Endothelial cell of umbilical vein (primary cell): ENCODE data around the gene KIF25. TPM values are rescaled to one million over a fixed set of nuclear protein-coding genes. Genes with fewer than 3 reads are reported as not detected.

Experiments used
- BruUV-seq: library from RNA; stranded (reverse); fragments of 400-500 nt; replicated peaks from 2 replicates; lab custom pipeline; 2021; lab: Mats Ljungman, UMichigan
- CTCF ChIA-PET: fragments of 300-600, 350-600 bp; sonication (Branson Sonifier 250); formaldehyde crosslinking; loops from one replicate; lab custom pipeline; 2021; ENCODE audit warnings: antibody characterized with exemption, inconsistent platforms; lab: Charles Lee
- POLR2A ChIA-PET: fragments of 300-600, 350-600 bp; sonication (Branson Sonifier 250); formaldehyde crosslinking; loops from one replicate; lab custom pipeline; 2021; ENCODE audit warnings: antibody characterized with exemption, inconsistent platforms; lab: Charles Lee
- DNase-seq: peaks from one replicate; pipeline ENCODE4 v3.0.0-alpha.2; 2011; ENCODE audit warnings: low read depth, low spot score
- FAIRE-seq: peaks from 2 replicates; lab custom pipeline; 2011; peaks lifted over from hg19 to GRCh38; lab: Jason Lieb, UNC
- H2AFZ ChIP-seq: 2 replicates; pipeline ENCODE4 v1.6.0; 2012; ENCODE audit warnings: low read depth, low read length, control low read depth, inconsistent platforms
- H3K27ac ChIP-seq: 2 replicates; pipeline ENCODE4 v1.5.1; 2011; ENCODE audit warnings: low read depth, mild to moderate bottlenecking, control low read depth, low read length, moderate library complexity; ENCODE audit not compliant: insufficient read depth
- H3K27me3 ChIP-seq, 2 experiments: 2 replicates each; pipeline versions ENCODE4 v1.6.0 to v1.6.1; 2011; ENCODE audit warnings: low read length in 2 of 2, mixed read lengths in 1 of 2; ENCODE audit not compliant: control insufficient read depth in 2 of 2, insufficient read depth in 2 of 2
- H3K36me3 ChIP-seq, 2 experiments: 2 replicates in 1 of 2; 3 replicates in 1 of 2; pipeline ENCODE4 v1.5.1; 2011; ENCODE audit warnings: low read length in 2 of 2, mild to moderate bottlenecking in 1 of 2, moderate library complexity in 1 of 2; ENCODE audit not compliant: control insufficient read depth in 2 of 2, insufficient read depth in 2 of 2; ENCODE audit errors: extremely low read depth in 1 of 2
- H3K4me1 ChIP-seq: 3 replicates; pipeline ENCODE4 v1.5.1; 2011; ENCODE audit warnings: mild to moderate bottlenecking, low read length; ENCODE audit not compliant: control insufficient read depth, insufficient read depth; ENCODE audit errors: extremely low read depth
- H3K4me2 ChIP-seq: 2 replicates; pipeline ENCODE4 v1.6.1; 2011; ENCODE audit warnings: low read length, control low read depth, mixed read lengths; ENCODE audit not compliant: insufficient read depth
- H3K4me3 ChIP-seq, 3 experiments: fragments of 200-600 bp in 1 of 3; sonication (generic), shearing (Covaris generic) in 1 of 3; replicated peaks in 1 of 3; 2 replicates each; pipeline ENCODE4 v1.5.1; 2011 to 2016; ENCODE audit warnings: control low read depth in 3 of 3, low read length in 3 of 3, mild to moderate bottlenecking in 2 of 3, inconsistent platforms in 1 of 3, low read depth in 1 of 3, moderate library complexity in 1 of 3; ENCODE audit not compliant: insufficient read depth in 1 of 3
- H3K79me2 ChIP-seq: 2 replicates; pipeline ENCODE4 v1.6.0; 2012; ENCODE audit warnings: low read length, inconsistent platforms; ENCODE audit not compliant: control insufficient read depth, insufficient read depth
- H3K9ac ChIP-seq: replicated peaks from 2 replicates; pipeline ENCODE3; 2011; ENCODE audit warnings: low read length, control low read depth; ENCODE audit not compliant: insufficient read depth; ENCODE audit errors: extremely low read depth
- H3K9me1 ChIP-seq: replicated peaks from 3 replicates; pipeline ENCODE4 v1.6.0; 2011; ENCODE audit warnings: mild to moderate bottlenecking, low read length; ENCODE audit not compliant: control insufficient read depth, insufficient read depth; ENCODE audit errors: extremely low read depth
- H3K9me3 ChIP-seq: replicated peaks from 2 replicates; pipeline ENCODE4 v1.5.1; 2012; ENCODE audit warnings: low read length, inconsistent platforms; ENCODE audit not compliant: control insufficient read depth, insufficient read depth
- H4K20me1 ChIP-seq: replicated peaks from 2 replicates; pipeline ENCODE3; 2011; ENCODE audit warnings: mild to moderate bottlenecking, low read length; ENCODE audit not compliant: control insufficient read depth, insufficient read depth; ENCODE audit errors: extremely low read depth
- CTCF ChIP-seq, 2 donors: IDR thresholded peaks; 1 replicate in 1 of 2; 2 replicates in 1 of 2; pipeline ENCODE4 v1.5.1; 2011; ENCODE audit warnings: low read length in 2 of 2, mild to moderate bottlenecking in 2 of 2, moderate library complexity in 2 of 2, control low read depth in 1 of 2, inconsistent platforms in 1 of 2, low read depth in 1 of 2; ENCODE audit not compliant: insufficient read depth in 1 of 2; ENCODE audit errors: extremely low read depth in 1 of 2
- EZH2 ChIP-seq: IDR thresholded peaks from 2 replicates; pipeline ENCODE4 v1.6.1; 2012; ENCODE audit warnings: borderline replicate concordance, low read depth, mild to moderate bottlenecking, moderate library complexity, low read length, inconsistent platforms; ENCODE audit not compliant: severe bottlenecking
- FOS ChIP-seq: IDR thresholded peaks from 2 replicates; pipeline ENCODE4 v1.6.1; 2011; ENCODE audit warnings: mild to moderate bottlenecking, low read length, moderate library complexity, borderline replicate concordance; ENCODE audit not compliant: insufficient read depth
- GATA2 ChIP-seq: IDR thresholded peaks from 2 replicates; pipeline ENCODE4 v1.7.0; 2011; ENCODE audit warnings: low read depth, mild to moderate bottlenecking, moderate library complexity, mixed read lengths, low read length; ENCODE audit not compliant: insufficient read length, insufficient read depth
- JUN ChIP-seq: IDR thresholded peaks from 2 replicates; pipeline ENCODE4 v1.6.1; 2011; ENCODE audit warnings: borderline replicate concordance, low read depth; ENCODE audit not compliant: insufficient read length, insufficient read depth
- MAX ChIP-seq: IDR thresholded peaks from 2 replicates; pipeline ENCODE4 v1.6.1; 2011; ENCODE audit not compliant: insufficient read depth, insufficient read length
- MYC ChIP-seq: IDR thresholded peaks from one replicate; pipeline ENCODE4 v1.6.1; 2011; ENCODE audit warnings: mild to moderate bottlenecking, low read depth, low read length
- POLR2A ChIP-seq: IDR thresholded peaks from 2 replicates; pipeline ENCODE4 v1.6.1; 2012; ENCODE audit warnings: low read depth, mild to moderate bottlenecking, control low read depth, low read length
- POLR2AphosphoS5 ChIP-seq: IDR thresholded peaks from 2 replicates; pipeline ENCODE4 v1.6.1; 2012; ENCODE audit warnings: low read depth, mild to moderate bottlenecking, control low read depth, low read length, moderate library complexity; ENCODE audit not compliant: insufficient read depth
- dilution Hi-C: fragments of 300-500 bp; cut with MboI; formaldehyde crosslinking; loops from one replicate; pipeline ENCODE4 v1.15.0; 2019; ENCODE audit warnings: low sequenced_read_pairs; ENCODE audit not compliant: extremely low pct_ligation_motif_present
- intact Hi-C: fragments of 100-400 bp; cut with micrococcal nuclease; formaldehyde crosslinking; loops from one replicate; pipeline ENCODE4 v1.10.0; 2022
- polyA plus RNA-seq, 4 experiments: library from polyadenylated mRNA; depleted of rRNA in 3 of 4; stranded (reverse) in 3 of 4; unstranded in 1 of 4; fragments of >200 nt; gene quantifications; 2 replicates each; pipeline versions ENCODE4 v1.2.1 to v1.2.3, GENCODE V29; 2011 to 2012; ENCODE audit warnings: missing spikeins in 1 of 4
- total RNA-seq: library from RNA; stranded (reverse); gene quantifications from 2 replicates; pipeline ENCODE4 v1.2.3, GENCODE V29; 2021

Gene KIF25
- total and polyA plus RNA-seq, 2 donors (not counting 3 experiments of a cell fraction or from before 2014, with no cell fraction given) = not detected

- Histone ChIP-seq H3K79me2 (no peaks in the 10 kb centered on the region), H4K20me1 (no peaks in the 10 kb centered on the region), H2AFZ (no peak overlapping the region), H3K27me3 (no peaks in the 10 kb centered on the region), H3K4me2 (no peak overlapping the region), H3K9me3 (no peaks in the 10 kb centered on the region), H3K9ac (no peak overlapping the region), H3K27ac (no peak overlapping the region), H3K4me1 (no peaks in the 10 kb centered on the region), H3K9me1 (no peaks in the 10 kb centered on the region), H3K36me3 (no peaks in the 10 kb centered on the region), H3K4me3 (no peak overlapping the region)
- ChIA-PET POLR2A (no interaction called here), CTCF (no interaction called here)
- dilution Hi-C loops (no loop called here), intact Hi-C loops (no loop called here)
- TF ChIP-seq MAX (no peak), FOS (no peak), POLR2AphosphoS5 (no peak), EZH2 (no peak), GATA2 (no peak), CTCF (IDR thresholded peaks at IDR 0.05; ENCODE audit: extremely low read depth in 1 of 2, insufficient read depth in 1 of 2, low read depth in 1 of 2, low read length in 2 of 2) (no peak), JUN (no peak), MYC (no peak), POLR2A (no peak)
- DNase-seq (no peak), FAIRE-seq (no peak)
- no TSS peak for BruUV-seq
Observed at GRCh38 chr6:168071620-168072019, 74.1 kb downstream of the KIF25 start.
